HL-60 (cell line): Measurements from ENCODE around the gene TNFSF12.

Experiments
- CTCF ChIP-seq: IDR thresholded peaks from one replicate; pipeline ENCODE4 v1.5.1; 2011; ENCODE audit warnings: low read length, control low read depth, inconsistent platforms; ENCODE audit not compliant: insufficient read depth
- GABPA ChIP-seq: IDR thresholded peaks from 2 replicates; pipeline ENCODE4 v1.6.1; 2012; ENCODE audit warnings: low read depth
- POLR2AphosphoS5 ChIP-seq: IDR thresholded peaks from 2 replicates; pipeline ENCODE4 v1.6.1; 2012; ENCODE audit warnings: low read depth
- REST ChIP-seq: IDR thresholded peaks from 2 replicates; pipeline ENCODE4 v1.6.1; 2012; ENCODE audit warnings: low read depth; ENCODE audit not compliant: insufficient replicate concordance

- no peak for TF ChIP-seq CTCF
- no peak for TF ChIP-seq POLR2AphosphoS5
- no peak for TF ChIP-seq REST
- no peak for TF ChIP-seq GABPA
Observed at GRCh38 chr17:7549401-7550055, 670 bp downstream of the TNFSF12 start.
